Activated CD8-positive, alpha-beta T cell treated with anti-CD3 and anti-CD28 coated beads for 36 hours (primary cell): ENCODE results near the gene IQCK. TPM values are rescaled to one million over a fixed set of nuclear protein-coding genes. Genes with fewer than 3 reads are reported as not detected.

Experiments used
- ATAC-seq: fragments of 200-7000 bp; cut with Tn5 transposase; one replicate; pipeline ENCODE4 v1.10.0; 2021; ENCODE audit warnings: mild to moderate bottlenecking, moderate library complexity
- CTCF ChIA-PET: fragments of 350-600 bp; sonication (Branson Sonifier 250); formaldehyde crosslinking; loops from one replicate; lab custom pipeline; 2021; ENCODE audit warnings: antibody characterized with exemption; lab: Charles Lee
- POLR2A ChIA-PET: fragments of 350-600 bp; sonication (Branson Sonifier 250); formaldehyde crosslinking; loops from one replicate; lab custom pipeline; 2021; ENCODE audit warnings: antibody characterized with exemption; lab: Charles Lee
- DNase-seq: peaks from one replicate; pipeline ENCODE4 v3.0.0-alpha.2; 2020
- H3K27ac Mint-ChIP-seq: one replicate; pipeline ENCODE4 v1.8.0; 2021; ENCODE audit warnings: mild to moderate bottlenecking, mixed read lengths
- H3K27me3 Mint-ChIP-seq: one replicate; pipeline ENCODE4 v1.8.0; 2021; ENCODE audit warnings: mixed read lengths
- H3K36me3 Mint-ChIP-seq: one replicate; pipeline ENCODE4 v1.8.0; 2021; ENCODE audit warnings: low read depth, mixed read lengths
- H3K4me1 Mint-ChIP-seq: one replicate; pipeline ENCODE4 v1.8.0; 2021; ENCODE audit warnings: low read depth, mixed read lengths
- H3K4me3 Mint-ChIP-seq: one replicate; pipeline ENCODE4 v1.8.0; 2021; ENCODE audit warnings: mild to moderate bottlenecking, moderate library complexity, mixed read lengths
- H3K9me3 Mint-ChIP-seq: one replicate; pipeline ENCODE4 v1.8.0; 2021; ENCODE audit warnings: mixed read lengths
- intact Hi-C: fragments of 100-400 bp; cut with micrococcal nuclease; formaldehyde crosslinking; loops from one replicate; pipeline ENCODE4 v1.10.0; 2022
- total RNA-seq, 2 experiments: library from RNA; stranded (reverse); gene quantifications; one replicate each; pipeline ENCODE4 v1.2.3, GENCODE V29; 2021
- TF ChIP-seq, protein P1 (sequence below): fragments of 200-600 bp; IDR thresholded peaks from one replicate; pipeline ENCODE4 v1.8.0; 2022; ENCODE audit warnings: antibody characterized with exemption, mild to moderate bottlenecking

Gene IQCK
- total RNA-seq, 2 experiments from 2014 or later, result 1.7 to 3.5 TPM

DNA sequence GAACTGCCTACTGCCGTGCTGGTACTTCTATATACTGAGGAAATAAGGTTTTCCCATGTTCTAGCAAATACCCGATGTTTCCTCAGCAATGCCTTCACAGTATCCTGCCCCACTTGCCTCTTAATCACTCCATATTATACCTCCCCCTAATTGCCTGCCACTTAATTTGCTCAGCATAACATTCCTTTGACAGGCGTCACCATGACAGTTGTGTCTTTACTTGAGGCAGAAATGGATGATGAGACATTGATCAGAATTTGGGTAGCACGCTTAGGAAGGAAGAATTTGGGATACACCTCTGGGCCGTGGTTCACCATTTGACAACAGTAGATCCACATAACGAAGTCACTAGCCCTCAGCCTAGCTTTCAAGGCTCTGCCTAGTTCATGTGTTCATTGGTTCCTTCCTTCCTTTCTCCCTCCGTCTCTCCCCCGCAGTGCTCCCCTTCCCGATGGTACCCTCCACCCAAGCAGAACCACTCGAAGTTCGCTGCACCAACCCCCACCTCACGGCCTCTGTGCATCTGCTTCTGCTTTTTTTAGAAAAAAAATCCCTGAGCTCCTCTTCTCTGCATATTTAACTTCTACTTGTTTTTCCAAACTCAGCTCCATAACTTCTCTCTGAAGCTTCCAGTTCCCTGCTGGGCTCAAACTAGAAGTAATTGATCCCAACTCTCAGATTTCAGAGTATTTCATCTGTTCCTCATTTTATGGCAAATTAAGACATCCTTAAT, 19.4 kb downstream of the IQCK start:
- no peaks in the 10 kb centered on the region for H3K27me3 Mint-ChIP-seq
- H3K4me3 Mint-ChIP-seq, result no peak overlapping the region
- H3K4me1 Mint-ChIP-seq, result no peaks in the 10 kb centered on the region
- ATAC-seq (no peak), DNase-seq (no peak)
- POLR2A ChIA-PET, result no interaction called here
- no peaks in the 10 kb centered on the region for H3K36me3 Mint-ChIP-seq
- intact Hi-C loops, result no loop called here
- CTCF ChIA-PET, result no interaction called here
- no peak overlapping the region for H3K27ac Mint-ChIP-seq
- TF ChIP-seq, protein P1, sequence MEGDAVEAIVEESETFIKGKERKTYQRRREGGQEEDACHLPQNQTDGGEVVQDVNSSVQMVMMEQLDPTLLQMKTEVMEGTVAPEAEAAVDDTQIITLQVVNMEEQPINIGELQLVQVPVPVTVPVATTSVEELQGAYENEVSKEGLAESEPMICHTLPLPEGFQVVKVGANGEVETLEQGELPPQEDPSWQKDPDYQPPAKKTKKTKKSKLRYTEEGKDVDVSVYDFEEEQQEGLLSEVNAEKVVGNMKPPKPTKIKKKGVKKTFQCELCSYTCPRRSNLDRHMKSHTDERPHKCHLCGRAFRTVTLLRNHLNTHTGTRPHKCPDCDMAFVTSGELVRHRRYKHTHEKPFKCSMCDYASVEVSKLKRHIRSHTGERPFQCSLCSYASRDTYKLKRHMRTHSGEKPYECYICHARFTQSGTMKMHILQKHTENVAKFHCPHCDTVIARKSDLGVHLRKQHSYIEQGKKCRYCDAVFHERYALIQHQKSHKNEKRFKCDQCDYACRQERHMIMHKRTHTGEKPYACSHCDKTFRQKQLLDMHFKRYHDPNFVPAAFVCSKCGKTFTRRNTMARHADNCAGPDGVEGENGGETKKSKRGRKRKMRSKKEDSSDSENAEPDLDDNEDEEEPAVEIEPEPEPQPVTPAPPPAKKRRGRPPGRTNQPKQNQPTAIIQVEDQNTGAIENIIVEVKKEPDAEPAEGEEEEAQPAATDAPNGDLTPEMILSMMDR, result no peak
- no peaks in the 10 kb centered on the region for H3K9me3 Mint-ChIP-seq

DNA sequence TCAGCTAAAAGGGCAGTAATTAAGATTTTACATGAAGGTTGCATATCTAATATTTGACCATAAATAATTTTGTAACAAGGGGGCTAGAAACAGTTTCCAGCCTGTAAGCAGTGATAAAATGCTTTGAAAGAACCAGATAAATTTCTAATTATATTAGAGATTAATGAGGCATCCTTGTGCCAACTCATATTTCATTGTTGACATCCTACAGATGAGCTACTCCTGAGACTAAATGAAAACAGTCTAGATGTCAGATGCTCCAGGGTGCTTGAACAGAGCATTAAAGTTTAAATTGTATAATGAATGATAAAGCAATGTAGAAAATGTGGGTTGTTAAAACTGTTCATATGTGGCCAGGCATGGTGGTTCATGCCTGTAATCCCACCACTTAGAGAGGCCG, 23.3 kb downstream of the IQCK start:
- DNase-seq (no peak), ATAC-seq (no peak)
- POLR2A ChIA-PET, result no interaction called here
- Mint-ChIP-seq H3K27ac (no peak overlapping the region), H3K4me1 (no peaks in the 10 kb centered on the region), H3K4me3 (no peak overlapping the region), H3K36me3 (no peaks in the 10 kb centered on the region), H3K27me3 (no peaks in the 10 kb centered on the region), H3K9me3 (no peaks in the 10 kb centered on the region)
- intact Hi-C loops, result no loop called here
- CTCF ChIA-PET, result no interaction called here
- TF ChIP-seq, protein P1, result no peak

GRCh38 chr16:19743816-19744159, 25.7 kb downstream of the IQCK start:
- ChIA-PET CTCF (interaction anchor here (0.6 kb wide), 1 partner anchor 127 kb away, joined by 4 read pairs; no protein-coding TSS in a partner anchor), POLR2A (no interaction called here)
- H3K4me1 Mint-ChIP-seq, result no peaks in the 10 kb centered on the region
- H3K27me3 Mint-ChIP-seq, result no peaks in the 10 kb centered on the region
- no peak overlapping the region for H3K27ac Mint-ChIP-seq
- H3K36me3 Mint-ChIP-seq, result no peaks in the 10 kb centered on the region
- DNase-seq, result no peak
- TF ChIP-seq, protein P1, result no peak
- no peak overlapping the region for H3K4me3 Mint-ChIP-seq
- ATAC-seq, result no peak
- H3K9me3 Mint-ChIP-seq, result no peaks in the 10 kb centered on the region
- intact Hi-C loops, result no loop called here

DNA sequence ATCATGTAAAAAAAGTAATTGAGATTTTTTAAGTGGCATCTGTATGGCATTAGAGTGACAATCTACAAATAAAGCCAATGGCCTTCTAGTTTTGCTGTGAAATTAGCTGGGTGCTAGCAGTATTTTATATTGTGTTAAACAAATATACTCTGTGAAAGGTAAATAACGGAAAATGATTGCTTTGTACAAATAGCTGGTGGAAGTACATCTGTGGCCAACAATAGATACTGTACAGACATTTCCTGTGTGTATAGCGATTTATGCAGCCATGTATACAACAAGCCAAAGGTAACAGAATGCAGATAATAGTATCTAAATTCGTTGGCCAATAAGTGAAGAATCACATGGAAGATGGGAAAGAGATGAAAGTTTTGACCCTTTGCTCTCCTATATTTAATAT, 26.6 kb downstream of the IQCK start:
- TF ChIP-seq, protein P1, result no peak

GRCh38 chr16:19745286-19746010, 27.4 kb downstream of the IQCK start:
- ChIA-PET CTCF (no interaction called here), POLR2A (interaction anchor here (0.6 kb wide), 1 partner anchor 33 kb away, joined by 3 read pairs; no protein-coding TSS in a partner anchor)
- Mint-ChIP-seq H3K9me3 (no peaks in the 10 kb centered on the region), H3K27me3 (no peaks in the 10 kb centered on the region), H3K27ac (no peak overlapping the region), H3K4me3 (no peak overlapping the region), H3K36me3 (no peaks in the 10 kb centered on the region), H3K4me1 (no peaks in the 10 kb centered on the region)
- intact Hi-C loops, result no loop called here
- ATAC-seq (no peak), DNase-seq (no peak)
- TF ChIP-seq, protein P1, result no peak

More for the DNA sequence above, 26.6 kb downstream of the IQCK start:
- ATAC-seq (no peak), DNase-seq (no peak)
- POLR2A ChIA-PET, result no interaction called here
- Mint-ChIP-seq H3K4me3 (no peak overlapping the region), H3K36me3 (no peaks in the 10 kb centered on the region), H3K9me3 (no peaks in the 10 kb centered on the region), H3K27ac (no peak overlapping the region), H3K4me1 (no peaks in the 10 kb centered on the region), H3K27me3 (no peaks in the 10 kb centered on the region)
- CTCF ChIA-PET, result no interaction called here
- intact Hi-C loops, result no loop called here
